Inflammatory macrophage treated with lipopolysaccharide for 1 hour (primary cell): Measurements from ENCODE around the gene LUC7L3.
A peak's percentile ranks its signal among the peaks of the same experiment; 100 is the strongest.
"Not testable (repeated sequence)": the region's sequence is repeated elsewhere in the genome, so short reads cannot be mapped to it uniquely, and the experiment has no call there.

Source experiments
- DNase-seq, 2 donors: peaks; one replicate each; pipeline ENCODE4 v3.0.0-alpha.2; 2020 to 2022

Gene LUC7L3

GRCh38 chr17:50719144-50719923, at the start of gene LUC7L3:
TSS of gene LUC7L3 (plus strand) at chr17:50719603. CDS start at chr17:50719733, 130 bp downstream.
- peak; percentile 89 to 95 for DNase-seq

- DNase-seq = no peak
These were observed 47.3 kb upstream of the LUC7L3 start for GRCh38 chr17:50672071-50672470.

GRCh38 chr17:50672831-50673551, 46.4 kb upstream of the LUC7L3 start:
- DNase-seq = no peak

- no peak for DNase-seq
These were observed 44.2 kb upstream of the LUC7L3 start for GRCh38 chr17:50675190-50675589.

- no peak for DNase-seq
These were observed 43.8 kb upstream of the LUC7L3 start for GRCh38 chr17:50675627-50676026.

- no peak for DNase-seq
These were observed 43.1 kb upstream of the LUC7L3 start for GRCh38 chr17:50676065-50676975.

GRCh38 chr17:50677851-50678375, 41.5 kb upstream of the LUC7L3 start:
- no peak for DNase-seq

- no peak for DNase-seq
These were observed 40.3 kb upstream of the LUC7L3 start for GRCh38 chr17:50679008-50679544.

- DNase-seq = no peak
These were observed 39.3 kb upstream of the LUC7L3 start for GRCh38 chr17:50680126-50680525.

GRCh38 chr17:50680543-50681262, 38.7 kb upstream of the LUC7L3 start:
- not testable (repeated sequence) for DNase-seq

- DNase-seq = peak; percentile 42 to 61
These were observed 37.9 kb upstream of the LUC7L3 start for GRCh38 chr17:50681263-50682200.

- no peak for DNase-seq
These were observed 37.0 kb upstream of the LUC7L3 start for GRCh38 chr17:50682441-50682840.

GRCh38 chr17:50682938-50683337, 36.5 kb upstream of the LUC7L3 start:
- DNase-seq = no peak

- no peak for DNase-seq
These were observed 35.7 kb upstream of the LUC7L3 start for GRCh38 chr17:50683434-50684287.

- DNase-seq = no peak
These were observed 35.2 kb upstream of the LUC7L3 start for GRCh38 chr17:50684288-50684611.

- DNase-seq = no peak
These were observed 34.6 kb upstream of the LUC7L3 start for GRCh38 chr17:50684612-50685333.

- no peak for DNase-seq
These were observed 34.1 kb upstream of the LUC7L3 start for GRCh38 chr17:50685334-50685665.

- no peak for DNase-seq
These were observed 33.5 kb upstream of the LUC7L3 start for GRCh38 chr17:50685691-50686493.
